ENCODE results near the gene NCKIPSD. TPM values are rescaled to one million over a fixed set of nuclear protein-coding genes. Genes with fewer than 3 reads are reported as not detected.

Gene NCKIPSD
- total RNA-seq, 4 donors from 2014 or later, result 11.0 to 48.9 (median 25.6) TPM

DNA sequence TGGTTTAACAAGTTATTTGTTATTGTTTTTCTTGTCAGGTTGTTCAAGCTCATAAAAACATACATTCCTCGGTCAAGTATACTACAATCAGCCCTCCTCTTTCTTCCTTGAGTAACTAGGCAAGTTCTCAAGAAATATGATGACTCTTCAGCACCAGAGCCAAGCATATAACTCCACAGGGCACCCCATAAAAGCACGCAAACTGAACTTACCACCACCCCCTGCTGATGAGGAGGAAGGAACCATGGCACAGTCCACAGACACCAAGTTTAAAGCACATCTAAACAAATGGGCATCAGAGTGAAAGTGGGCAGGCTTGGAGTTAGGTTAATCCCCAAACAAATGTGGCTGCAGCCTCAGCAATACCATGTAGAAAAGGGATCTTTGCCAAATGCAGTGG, 26.0 kb upstream of the NCKIPSD start:
- Histone ChIP-seq H3K9me3 (no peaks in the 10 kb centered on the region), H3K36me3 (no peaks in the 10 kb centered on the region), H3K27ac (peak overlapping the region in 1 of 2 donors; percentile 7), H3K4me3 (no peak overlapping the region), H3K4me1 (no peaks in the 10 kb centered on the region), H3K27me3 (no peaks in the 10 kb centered on the region)
- intact Hi-C loops (cut with DNase I; ENCODE audit: low total_unique reads), result no loop called here
- no peak for DNase-seq
- no peak for TF ChIP-seq POLR2A (IDR thresholded peaks at IDR 0.05)
- TF ChIP-seq, protein P1, sequence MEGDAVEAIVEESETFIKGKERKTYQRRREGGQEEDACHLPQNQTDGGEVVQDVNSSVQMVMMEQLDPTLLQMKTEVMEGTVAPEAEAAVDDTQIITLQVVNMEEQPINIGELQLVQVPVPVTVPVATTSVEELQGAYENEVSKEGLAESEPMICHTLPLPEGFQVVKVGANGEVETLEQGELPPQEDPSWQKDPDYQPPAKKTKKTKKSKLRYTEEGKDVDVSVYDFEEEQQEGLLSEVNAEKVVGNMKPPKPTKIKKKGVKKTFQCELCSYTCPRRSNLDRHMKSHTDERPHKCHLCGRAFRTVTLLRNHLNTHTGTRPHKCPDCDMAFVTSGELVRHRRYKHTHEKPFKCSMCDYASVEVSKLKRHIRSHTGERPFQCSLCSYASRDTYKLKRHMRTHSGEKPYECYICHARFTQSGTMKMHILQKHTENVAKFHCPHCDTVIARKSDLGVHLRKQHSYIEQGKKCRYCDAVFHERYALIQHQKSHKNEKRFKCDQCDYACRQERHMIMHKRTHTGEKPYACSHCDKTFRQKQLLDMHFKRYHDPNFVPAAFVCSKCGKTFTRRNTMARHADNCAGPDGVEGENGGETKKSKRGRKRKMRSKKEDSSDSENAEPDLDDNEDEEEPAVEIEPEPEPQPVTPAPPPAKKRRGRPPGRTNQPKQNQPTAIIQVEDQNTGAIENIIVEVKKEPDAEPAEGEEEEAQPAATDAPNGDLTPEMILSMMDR (IDR thresholded peaks at IDR 0.05), result no peak

DNA sequence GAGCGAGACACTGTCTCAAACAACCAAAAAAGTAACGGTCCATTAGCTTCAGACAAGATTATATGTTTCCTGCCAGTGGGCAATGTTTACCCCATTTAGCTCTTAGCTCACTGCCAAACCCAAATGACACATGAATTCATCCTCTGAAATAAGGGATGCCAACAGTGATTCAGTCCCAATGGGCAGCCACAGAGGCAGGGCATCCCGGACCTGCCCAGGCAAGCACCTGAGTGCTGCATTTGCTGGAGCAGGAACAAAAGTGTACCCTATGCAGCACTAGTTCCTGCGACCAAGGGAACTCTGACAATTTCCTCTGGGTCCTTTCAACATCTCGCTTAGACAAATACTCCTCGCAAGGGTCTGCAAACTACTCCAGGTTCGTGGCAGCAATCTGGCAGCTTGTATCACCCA, 23.3 kb upstream of the NCKIPSD start:
- DNase-seq, result no peak
- H3K4me1 ChIP-seq, result peaks cover 0 to 1% of the 10 kb centered on the region in 2 donors
- no peaks in the 10 kb centered on the region for H3K36me3 ChIP-seq
- no peaks in the 10 kb centered on the region for H3K9me3 ChIP-seq
- intact Hi-C loops (cut with DNase I; ENCODE audit: low total_unique reads), result no loop called here
- H3K4me3 ChIP-seq, result no peak overlapping the region
- no peaks in the 10 kb centered on the region for H3K27me3 ChIP-seq
- no peak for TF ChIP-seq POLR2A (IDR thresholded peaks at IDR 0.05)
- TF ChIP-seq, protein P1 (IDR thresholded peaks at IDR 0.05), result no peak
- no peak overlapping the region for H3K27ac ChIP-seq

DNA sequence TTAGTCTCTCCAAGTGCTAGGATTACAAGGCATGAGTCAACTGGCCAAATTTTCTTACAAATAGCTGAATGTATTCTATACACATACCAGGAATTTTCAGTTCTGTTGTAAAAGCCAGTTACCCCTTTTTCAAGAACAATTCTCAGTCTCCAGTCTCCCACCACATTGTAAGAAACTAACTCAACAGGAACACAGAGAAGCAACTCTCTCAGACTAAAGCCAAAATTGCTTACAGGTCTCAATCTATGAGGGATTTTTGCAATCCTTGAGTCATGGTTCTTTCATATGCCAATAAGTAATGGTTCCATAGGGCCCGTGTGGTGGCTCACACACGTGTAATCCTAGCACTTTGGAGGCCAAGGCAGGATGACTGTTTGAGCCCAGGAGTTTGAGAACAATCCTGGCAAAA, 22.8 kb upstream of the NCKIPSD start:
- H3K27me3 ChIP-seq, result no peaks in the 10 kb centered on the region
- no peak overlapping the region for H3K4me3 ChIP-seq
- no peak for DNase-seq
- H3K27ac ChIP-seq, result no peak overlapping the region
- no peaks in the 10 kb centered on the region for H3K36me3 ChIP-seq
- intact Hi-C loops (cut with DNase I; ENCODE audit: low total_unique reads), result no loop called here
- TF ChIP-seq POLR2A (IDR thresholded peaks at IDR 0.05), result no peak
- TF ChIP-seq, protein P1 (IDR thresholded peaks at IDR 0.05), result no peak
- H3K4me1 ChIP-seq, result peaks cover 0 to 5% of the 10 kb centered on the region in 2 donors
- no peaks in the 10 kb centered on the region for H3K9me3 ChIP-seq

DNA sequence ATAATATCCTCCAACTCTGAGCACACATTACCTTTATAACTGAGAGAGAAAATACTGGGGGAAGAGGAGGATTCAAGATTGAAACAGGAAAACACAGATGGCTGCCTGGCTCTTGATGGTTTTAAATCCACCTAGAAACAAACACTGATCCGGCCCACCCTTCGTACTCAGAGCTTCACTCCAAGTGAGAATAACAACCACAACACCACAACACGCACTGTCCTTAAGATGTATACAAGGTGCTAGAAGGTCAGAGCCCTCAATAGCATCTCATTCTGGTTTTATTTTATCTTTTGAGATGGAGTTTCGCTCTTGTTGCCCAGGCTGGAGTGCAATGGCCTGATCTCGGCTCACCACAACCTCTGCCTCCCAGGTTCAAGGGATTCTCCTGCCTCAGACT, 21.4 kb upstream of the NCKIPSD start:
- no peak for DNase-seq
- Histone ChIP-seq H3K27me3 (no peaks in the 10 kb centered on the region), H3K4me3 (no peak overlapping the region), H3K27ac (no peak overlapping the region), H3K9me3 (no peaks in the 10 kb centered on the region), H3K36me3 (no peaks in the 10 kb centered on the region), H3K4me1 (peaks cover 0 to 5% of the 10 kb centered on the region in 2 donors)
- intact Hi-C loops (cut with DNase I; ENCODE audit: low total_unique reads), result no loop called here
- TF ChIP-seq, protein P1 (IDR thresholded peaks at IDR 0.05), result no peak
- TF ChIP-seq POLR2A (IDR thresholded peaks at IDR 0.05), result no peak

DNA sequence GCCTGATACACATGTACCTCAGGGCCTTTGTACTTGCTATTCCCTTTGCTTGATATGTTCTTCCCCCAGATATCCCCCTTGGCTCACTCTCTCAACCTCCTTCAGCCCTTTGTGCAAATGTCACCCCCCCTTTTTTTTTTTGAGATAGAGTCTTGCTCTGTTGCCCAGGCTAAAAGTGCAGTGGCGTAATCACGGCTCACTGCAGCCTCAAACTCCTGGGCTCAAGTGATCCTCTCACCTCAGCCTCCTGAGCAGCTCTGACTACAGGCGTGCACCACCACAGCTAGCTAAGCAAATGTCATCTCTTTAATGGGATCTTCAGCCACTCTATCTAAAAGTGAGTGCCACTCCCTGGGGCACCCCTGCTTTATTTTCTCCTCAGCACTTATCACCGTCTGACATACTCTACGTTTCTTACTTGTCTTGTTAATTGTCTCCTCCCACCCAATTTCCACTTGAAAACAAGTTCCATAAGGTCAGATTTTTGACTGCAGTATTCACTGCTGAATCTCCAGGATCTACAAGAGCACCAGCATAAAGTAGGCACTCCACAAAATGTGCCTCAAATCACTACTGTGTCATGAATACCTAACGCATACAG, 16.7 kb upstream of the NCKIPSD start:
- Histone ChIP-seq H3K27ac (no peak overlapping the region), H3K9me3 (no peaks in the 10 kb centered on the region), H3K4me1 (peaks cover 0 to 5% of the 10 kb centered on the region in 2 donors), H3K27me3 (no peaks in the 10 kb centered on the region), H3K4me3 (no peak overlapping the region), H3K36me3 (no peaks in the 10 kb centered on the region)
- intact Hi-C loops (cut with DNase I; ENCODE audit: low total_unique reads), result no loop called here
- DNase-seq, result no peak
- no peak for TF ChIP-seq POLR2A (IDR thresholded peaks at IDR 0.05)
- TF ChIP-seq, protein P1 (IDR thresholded peaks at IDR 0.05), result no peak

All from uterus (tissue), 4 donors.